ENCODE measurements around the gene EXT2.

DNA sequence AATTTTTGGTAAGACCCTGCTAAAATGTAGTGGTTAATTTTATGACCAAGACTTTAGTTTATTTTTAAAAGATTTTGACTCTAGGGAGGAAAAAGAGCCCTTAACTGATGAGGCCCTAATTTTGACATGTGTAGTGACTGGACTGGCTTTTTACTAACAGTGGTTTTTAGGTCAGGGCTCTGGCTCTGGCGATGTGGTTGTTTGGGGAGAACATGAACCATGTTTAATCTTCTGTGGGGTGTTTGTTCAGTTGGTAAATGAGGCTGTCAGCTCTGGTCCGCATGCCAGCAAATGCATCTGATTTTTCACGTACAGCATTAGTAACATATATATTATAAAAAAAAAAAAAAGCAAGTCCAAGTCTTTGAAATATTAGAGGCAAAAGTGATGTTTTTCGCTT is 104.3 kb downstream of the EXT2 start:
- no peak for TF ChIP-seq EP300 (IDR thresholded peaks at IDR 0.05)
- TF ChIP-seq, protein P1, sequence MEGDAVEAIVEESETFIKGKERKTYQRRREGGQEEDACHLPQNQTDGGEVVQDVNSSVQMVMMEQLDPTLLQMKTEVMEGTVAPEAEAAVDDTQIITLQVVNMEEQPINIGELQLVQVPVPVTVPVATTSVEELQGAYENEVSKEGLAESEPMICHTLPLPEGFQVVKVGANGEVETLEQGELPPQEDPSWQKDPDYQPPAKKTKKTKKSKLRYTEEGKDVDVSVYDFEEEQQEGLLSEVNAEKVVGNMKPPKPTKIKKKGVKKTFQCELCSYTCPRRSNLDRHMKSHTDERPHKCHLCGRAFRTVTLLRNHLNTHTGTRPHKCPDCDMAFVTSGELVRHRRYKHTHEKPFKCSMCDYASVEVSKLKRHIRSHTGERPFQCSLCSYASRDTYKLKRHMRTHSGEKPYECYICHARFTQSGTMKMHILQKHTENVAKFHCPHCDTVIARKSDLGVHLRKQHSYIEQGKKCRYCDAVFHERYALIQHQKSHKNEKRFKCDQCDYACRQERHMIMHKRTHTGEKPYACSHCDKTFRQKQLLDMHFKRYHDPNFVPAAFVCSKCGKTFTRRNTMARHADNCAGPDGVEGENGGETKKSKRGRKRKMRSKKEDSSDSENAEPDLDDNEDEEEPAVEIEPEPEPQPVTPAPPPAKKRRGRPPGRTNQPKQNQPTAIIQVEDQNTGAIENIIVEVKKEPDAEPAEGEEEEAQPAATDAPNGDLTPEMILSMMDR (IDR thresholded peaks at IDR 0.05): no peak
- no peak for TF ChIP-seq POLR2A (IDR thresholded peaks at IDR 0.05; ENCODE audit: low read depth)
